ENCODE results near the gene MTCP1. TPM values are rescaled to one million over a fixed set of nuclear protein-coding genes. Genes with fewer than 3 reads are reported as not detected.

MTCP1 gene
- polyA plus RNA-seq, 3 donors: 1.3 to 23.3 (median 14.8) TPM

- no peak for TF ChIP-seq CTCF (IDR thresholded peaks at IDR 0.05)
- Histone ChIP-seq H3K9me3 (replicated peaks in 1 of 2; ENCODE audit: control insufficient read depth in 1 of 2, insufficient read depth in 1 of 2, low read length in 2 of 2) (no peaks in the 10 kb centered on the region), H3K9ac (ENCODE audit: insufficient read depth, low read length, poor library complexity, severe bottlenecking) (peak within 1 kb of the TSS; percentile 87), H3K27me3 (ENCODE audit: control insufficient read depth in 2 of 2, insufficient read depth in 2 of 2, low read length in 2 of 2) (peaks cover 0 to 2% of the 10 kb centered on the region in 2 donors), H3K4me2 (replicated peaks; ENCODE audit: extremely low read depth, low read length, poor library complexity, severe bottlenecking) (peak within 1 kb of the TSS; percentile 75), H3K4me3 (replicated peaks in 1 of 3; ENCODE audit: low read depth in 2 of 3, low read length in 3 of 3) (peak within 1 kb of the TSS; percentile 58 to 85 (median 80)), H4K20me1 (ENCODE audit: insufficient read depth, low read length) (no peaks in the 10 kb centered on the region), H2AFZ (ENCODE audit: insufficient read depth, low read depth, low read length, poor library complexity, severe bottlenecking) (peak within 1 kb of the TSS; percentile 61), H3K79me2 (ENCODE audit: insufficient read depth, low read length) (peaks cover 33% of the 10 kb centered on the region), H3K27ac (ENCODE audit: low read depth in 1 of 2, low read length in 2 of 2) (peak within 1 kb of the TSS; percentile 94 to 96), H3K36me3 (replicated peaks in 1 of 2; ENCODE audit: control insufficient read depth in 1 of 2, insufficient read depth in 2 of 2, low read length in 2 of 2) (no peaks in the 10 kb centered on the region), H3K4me1 (ENCODE audit: control insufficient read depth in 1 of 2, insufficient read depth in 2 of 2, low read length in 2 of 2) (peaks cover 5 to 6% of the 10 kb centered on the region in 2 donors)
- H3K9me3 Mint-ChIP-seq: peaks cover 0 to 5% (median 0%) of the 10 kb centered on the region in 7 donors
- H3K4me3 Mint-ChIP-seq: peak within 1 kb of the TSS; percentile 76 to 82
- peaks cover 0 to 3% (median 0%) of the 10 kb centered on the region in 3 donors for H3K27me3 Mint-ChIP-seq (ENCODE audit: low read depth in 3 of 3)
- H3K27ac Mint-ChIP-seq: peak within 1 kb of the TSS; percentile 95 to 97 (median 97)
- intact Hi-C loops (cut with micrococcal nuclease): loop anchor here (5.0 kb wide), 1 partner anchor 45 kb away; the partner anchor contains the start of genes BRCC3 (in 2 of the 2), CMC4 (in 2 of the 2) and MTCP1 (in 2 of the 2)
- 0% methylated on average over 37 of the region's 82 CpGs for WGBS (ENCODE audit: insufficient coverage)
- H3K36me3 Mint-ChIP-seq: peaks cover 4 to 5% of the 10 kb centered on the region in 2 donors
- peak; percentile 89 to 95 (median 94) for DNase-seq
- peaks cover 11% of the 10 kb centered on the region for H3K4me1 Mint-ChIP-seq
These were observed 44.0 kb downstream of the MTCP1 start, which contains the start of gene FUNDC2 for GRCh38 chrX:155026727-155027508. Gene FUNDC2 (plus strand): TSS chrX:155026844. CDS start chrX:155026939, 95 bp downstream.

GRCh38 chrX:155026420-155026726 lies 44.6 kb downstream of the MTCP1 start:
- Histone ChIP-seq H3K36me3 (replicated peaks in 1 of 2; ENCODE audit: control insufficient read depth in 1 of 2, insufficient read depth in 2 of 2, low read length in 2 of 2) (no peaks in the 10 kb centered on the region), H3K4me3 (replicated peaks in 1 of 3; ENCODE audit: low read depth in 2 of 3, low read length in 3 of 3) (peak overlapping the region; percentile 41 to 70 (median 45)), H3K9ac (ENCODE audit: insufficient read depth, low read length, poor library complexity, severe bottlenecking) (peak overlapping the region; percentile 87), H4K20me1 (ENCODE audit: insufficient read depth, low read length) (no peaks in the 10 kb centered on the region), H3K79me2 (ENCODE audit: insufficient read depth, low read length) (peaks cover 28% of the 10 kb centered on the region), H3K27me3 (ENCODE audit: control insufficient read depth in 2 of 2, insufficient read depth in 2 of 2, low read length in 2 of 2) (peaks cover 0 to 2% of the 10 kb centered on the region in 2 donors), H3K4me2 (replicated peaks; ENCODE audit: extremely low read depth, low read length, poor library complexity, severe bottlenecking) (peak overlapping the region; percentile 46), H3K27ac (ENCODE audit: low read depth in 1 of 2, low read length in 2 of 2) (peak overlapping the region; percentile 94 to 96), H2AFZ (ENCODE audit: insufficient read depth, low read depth, low read length, poor library complexity, severe bottlenecking) (peak overlapping the region; percentile 41), H3K9me3 (replicated peaks in 1 of 2; ENCODE audit: control insufficient read depth in 1 of 2, insufficient read depth in 1 of 2, low read length in 2 of 2) (no peaks in the 10 kb centered on the region), H3K4me1 (ENCODE audit: control insufficient read depth in 1 of 2, insufficient read depth in 2 of 2, low read length in 2 of 2) (peaks cover 5 to 6% of the 10 kb centered on the region in 2 donors)
- Mint-ChIP-seq H3K36me3 (peaks cover 4 to 5% of the 10 kb centered on the region in 2 donors), H3K4me1 (peaks cover 11% of the 10 kb centered on the region), H3K27me3 (ENCODE audit: low read depth in 3 of 3) (peaks cover 0 to 3% (median 0%) of the 10 kb centered on the region in 3 donors), H3K4me3 (peak overlapping the region; percentile 76 to 82), H3K9me3 (peaks cover 0 to 5% (median 0%) of the 10 kb centered on the region in 7 donors), H3K27ac (peak overlapping the region; percentile 95 to 97 (median 96))
- intact Hi-C loops (cut with micrococcal nuclease): loop anchor here (5.0 kb wide), 1 partner anchor 46 kb away; the partner anchor contains the start of genes BRCC3 (in 2 of the 2), CMC4 (in 2 of the 2) and MTCP1 (in 2 of the 2)
- WGBS (ENCODE audit: insufficient coverage): 0% methylated on average over 1 of the region's 16 CpGs
- no peak for DNase-seq
- TF ChIP-seq CTCF (IDR thresholded peaks at IDR 0.05): no peak
